Skin of body (tissue), 2 donors: Measurements from ENCODE around the gene CTTNBP2. TPM values are rescaled to one million over a fixed set of nuclear protein-coding genes. Genes with fewer than 3 reads are reported as not detected.

Experiments used
- DNase-seq: peaks from one replicate; lab custom pipeline; 2025; lab: John Stamatoyannopoulos, UW
- total RNA-seq: library from RNA; depleted of rRNA; stranded (reverse); fragments of >200 nt; gene quantifications from one replicate; pipeline ENCODE4 v1.2.3, GENCODE V29; 2014

The CTTNBP2 gene
- total RNA-seq, 1 donor from 2014 or later: 5.5 TPM

DNA sequence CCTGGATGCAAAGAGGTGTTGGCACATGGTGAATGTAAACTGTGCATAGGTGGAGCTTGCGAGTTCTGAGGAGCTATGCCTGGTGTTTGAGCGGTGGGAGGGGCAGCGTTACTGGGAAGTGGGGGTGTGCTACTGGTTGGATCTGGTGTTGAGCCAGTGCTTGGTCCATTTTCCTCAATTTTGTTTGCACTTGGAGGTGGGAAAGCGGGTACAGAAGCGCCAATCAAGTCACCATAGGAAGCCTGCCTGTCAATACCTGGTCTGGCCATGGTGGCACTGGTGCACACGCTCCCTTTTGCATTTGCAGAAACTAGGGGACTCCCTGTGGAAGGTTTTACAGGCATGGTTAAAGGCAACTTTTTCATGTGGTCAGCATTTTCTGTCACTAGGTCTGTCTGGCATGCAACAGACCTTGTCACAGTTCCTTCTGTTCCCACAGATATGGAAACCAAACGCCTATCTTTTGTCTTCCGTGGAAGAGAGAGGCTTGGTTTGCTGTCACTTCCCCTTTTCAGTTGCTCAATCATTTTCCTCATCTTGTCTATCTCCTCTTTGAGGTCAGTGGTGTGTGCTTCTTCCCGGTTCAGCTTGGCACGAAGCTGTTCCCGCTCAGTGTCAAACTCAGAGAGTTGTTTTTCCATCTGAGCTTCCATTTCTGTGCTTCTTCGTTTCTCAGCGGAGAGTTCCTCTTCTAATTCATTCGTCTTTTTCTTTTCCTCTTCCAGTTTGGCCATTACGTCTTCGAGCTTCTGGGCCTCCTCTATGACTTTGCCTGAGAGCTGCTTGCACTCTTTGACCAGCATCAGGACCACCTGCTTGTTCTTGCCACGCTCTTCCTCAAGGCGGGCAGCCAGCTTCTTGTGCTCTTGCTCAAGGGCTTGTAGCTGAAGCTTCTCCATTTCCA lies 81.1 kb downstream of the CTTNBP2 start:
- DNase-seq: no peak

DNA sequence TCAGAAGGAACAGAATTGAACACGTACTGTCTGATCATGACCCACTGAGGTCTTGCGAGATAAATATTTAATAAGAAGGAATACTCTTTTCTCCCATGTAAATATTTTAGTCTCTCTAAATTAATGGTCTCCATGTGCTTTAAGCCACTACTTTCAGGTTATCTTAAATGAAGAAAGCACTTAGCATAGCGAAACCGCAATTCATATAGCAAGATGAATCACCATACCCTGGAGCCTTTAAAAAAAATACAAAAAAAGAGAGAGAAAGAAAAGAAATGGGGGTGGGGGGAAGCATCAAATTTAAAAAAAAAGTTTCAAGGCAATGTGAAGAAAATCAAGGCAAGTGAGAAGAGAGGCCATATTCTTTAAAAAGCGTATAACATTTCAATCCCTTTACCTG lies 82.5 kb downstream of the CTTNBP2 start:
- DNase-seq: no peak

GRCh38 chr7:117790251-117790650 lies 83.0 kb downstream of the CTTNBP2 start:
- DNase-seq: no peak

DNA sequence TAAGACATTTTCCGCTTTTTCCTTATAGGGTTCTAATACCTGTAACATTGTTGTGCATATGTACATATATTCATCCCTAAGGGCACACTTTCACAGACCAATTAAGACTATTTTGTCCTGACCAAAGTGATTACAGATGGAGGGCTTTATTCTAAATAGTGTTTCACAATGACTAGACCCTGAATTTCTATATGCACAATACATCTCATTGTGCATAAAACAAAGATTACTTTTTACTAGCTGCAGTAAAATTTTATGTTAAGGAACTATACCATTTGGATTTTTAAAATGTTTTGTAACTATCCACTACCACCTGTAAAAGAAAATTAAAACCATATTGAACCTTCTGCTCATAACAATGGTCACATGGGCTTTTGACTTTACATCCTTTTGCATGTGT lies 87.8 kb downstream of the CTTNBP2 start:
- no peak for DNase-seq

DNA sequence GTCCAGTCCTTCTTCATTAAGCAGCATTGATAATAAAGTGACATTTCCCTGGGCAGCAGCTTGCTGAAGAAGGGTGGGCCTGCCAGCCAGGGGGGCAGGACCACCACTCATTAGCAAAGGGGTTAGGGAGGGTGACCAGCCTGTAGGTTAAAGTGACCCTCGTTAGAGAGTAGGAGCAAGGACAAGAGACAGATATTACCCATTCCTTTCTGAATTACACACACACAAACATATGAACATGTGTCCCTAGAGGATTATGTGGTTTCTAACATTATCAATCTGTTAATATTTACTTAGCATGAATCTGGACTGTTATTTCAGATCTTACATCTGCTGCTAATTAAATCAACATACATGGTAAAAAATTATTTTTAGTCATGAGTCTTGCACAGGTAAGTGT lies 88.9 kb downstream of the CTTNBP2 start:
- no peak for DNase-seq

- no peak for DNase-seq
These were observed 90.5 kb downstream of the CTTNBP2 start for GRCh38 chr7:117782761-117783160.

GRCh38 chr7:117781707-117782106 lies 91.5 kb downstream of the CTTNBP2 start:
- DNase-seq: no peak

- DNase-seq: no peak
These were observed 92.4 kb downstream of the CTTNBP2 start for GRCh38 chr7:117780832-117781231.

GRCh38 chr7:117777335-117778142 lies 95.7 kb downstream of the CTTNBP2 start:
- DNase-seq: no peak

- no peak for DNase-seq
These were observed 97.0 kb downstream of the CTTNBP2 start for GRCh38 chr7:117776224-117776623.

GRCh38 chr7:117775801-117776200 lies 97.4 kb downstream of the CTTNBP2 start:
- DNase-seq: no peak

DNA sequence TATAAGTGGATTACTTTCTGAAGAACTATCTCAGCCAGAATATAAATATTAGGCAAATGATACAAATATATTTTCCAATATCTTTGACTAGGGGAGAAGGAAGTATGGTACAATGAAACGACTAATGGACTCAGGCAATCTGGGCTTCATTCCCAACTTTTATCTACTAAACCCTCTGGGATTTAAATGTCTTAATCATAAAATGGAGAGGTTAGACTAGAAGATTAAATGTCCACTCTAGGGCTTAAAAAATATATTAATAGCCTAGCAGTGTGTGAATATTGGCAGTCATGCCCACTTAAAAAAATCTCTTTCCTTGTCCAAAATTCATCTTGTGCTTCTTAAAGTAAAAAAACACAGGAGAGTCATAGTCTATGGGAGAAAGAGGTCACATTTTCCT lies 98.3 kb downstream of the CTTNBP2 start:
- DNase-seq: no peak

- no peak for DNase-seq
These were observed 100.8 kb downstream of the CTTNBP2 start for GRCh38 chr7:117772421-117772820.

DNA sequence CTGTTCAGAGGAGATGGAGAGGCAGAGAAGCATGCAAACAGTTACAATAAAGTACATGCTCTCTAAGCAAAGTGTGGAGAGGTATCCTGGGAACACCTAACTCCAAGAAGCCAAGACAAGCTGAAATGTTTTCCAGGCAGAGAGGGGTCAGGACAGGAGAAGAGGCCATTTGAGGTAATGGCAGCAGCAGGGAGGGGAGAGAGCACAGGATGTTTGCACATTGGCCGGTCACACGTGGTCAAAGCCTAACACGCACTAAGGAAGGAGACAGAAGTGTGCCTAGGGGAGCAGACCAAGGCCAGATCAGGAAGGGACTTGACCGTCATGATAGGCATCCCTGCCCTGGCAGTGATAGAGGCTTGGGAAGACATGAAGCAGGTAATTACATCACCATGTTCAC lies 101.5 kb downstream of the CTTNBP2 start:
- no peak for DNase-seq

GRCh38 chr7:117769085-117769484 lies 104.2 kb downstream of the CTTNBP2 start:
- DNase-seq: no peak

DNA sequence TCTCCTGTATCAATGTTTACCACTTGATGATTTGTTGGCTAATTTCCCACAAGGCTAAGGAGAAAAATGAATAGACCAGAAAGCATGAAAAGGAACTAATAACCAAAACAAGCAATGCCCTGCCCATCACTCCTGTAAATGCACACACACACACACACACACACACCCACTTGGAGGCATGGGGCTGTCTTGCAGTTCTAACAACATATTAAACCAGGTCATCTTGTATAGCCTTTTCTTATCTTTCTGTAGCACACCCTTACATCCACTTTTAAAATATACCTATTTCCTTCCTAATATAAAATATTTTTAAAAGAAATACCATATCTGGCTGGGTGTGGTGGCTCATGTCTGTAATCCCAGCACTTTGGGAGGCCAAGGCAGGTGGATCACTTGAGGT lies 105.3 kb downstream of the CTTNBP2 start:
- DNase-seq: no peak

DNA sequence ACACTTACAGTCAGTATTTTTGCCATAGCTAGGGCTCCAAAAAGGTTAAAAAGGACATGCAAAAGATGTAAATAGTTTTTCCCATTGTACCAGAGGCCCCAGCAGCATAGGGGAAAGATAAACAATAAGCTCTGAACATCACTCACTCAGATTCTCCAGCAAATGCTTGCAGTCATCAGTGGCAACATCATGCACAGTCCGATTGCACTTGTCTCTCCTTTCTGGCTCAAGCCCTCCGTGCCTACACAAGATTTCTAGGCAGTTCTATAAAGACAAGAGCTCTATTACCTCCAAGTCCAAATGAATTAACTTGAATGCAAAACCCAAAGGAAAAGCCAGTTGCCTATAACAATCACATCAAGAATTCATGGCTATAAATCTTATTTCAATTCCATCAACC lies 106.3 kb downstream of the CTTNBP2 start:
- no peak for DNase-seq

DNA sequence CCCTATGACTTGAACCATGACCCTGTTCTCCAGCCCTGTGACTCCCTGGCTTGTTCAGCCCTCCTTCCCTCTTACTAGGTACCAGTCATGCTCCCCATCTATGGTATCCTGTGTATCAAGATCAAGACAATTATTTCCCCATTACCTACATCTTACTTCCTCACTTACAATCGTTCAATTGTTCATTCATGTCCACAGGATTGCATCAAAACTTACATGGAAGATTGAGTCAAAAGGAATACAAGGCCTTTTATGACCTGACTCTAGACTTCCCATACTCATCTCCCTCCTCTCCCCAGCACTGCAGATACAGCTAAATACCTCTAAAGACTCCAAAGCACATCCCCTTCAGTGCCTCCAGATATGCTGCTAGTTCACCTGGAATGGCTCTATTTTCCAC lies 109.2 kb downstream of the CTTNBP2 start:
- DNase-seq: no peak

DNA sequence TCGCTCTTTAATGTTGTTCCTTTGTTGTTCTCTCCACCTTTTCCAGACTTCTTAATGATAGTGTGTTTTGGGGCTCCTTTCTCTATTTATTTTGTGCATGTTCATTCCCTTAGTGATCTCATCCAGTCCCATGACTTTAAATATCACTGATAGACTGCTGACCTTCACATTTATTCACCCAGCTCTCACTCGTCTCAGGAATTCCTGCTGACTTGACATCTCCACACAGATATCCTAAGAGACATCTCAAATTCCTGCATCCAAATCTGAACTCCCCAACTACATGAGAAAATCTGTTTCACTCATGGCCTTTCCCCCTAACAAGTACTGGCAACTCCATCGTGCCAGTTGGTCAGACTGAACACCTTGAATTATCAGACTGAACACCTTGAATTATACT lies 111.2 kb downstream of the CTTNBP2 start:
- DNase-seq: no peak

GRCh38 chr7:117759950-117760640 lies 113.1 kb downstream of the CTTNBP2 start:
- no peak for DNase-seq

GRCh38 chr7:117757440-117757839 lies 115.8 kb downstream of the CTTNBP2 start:
- DNase-seq: no peak

DNA sequence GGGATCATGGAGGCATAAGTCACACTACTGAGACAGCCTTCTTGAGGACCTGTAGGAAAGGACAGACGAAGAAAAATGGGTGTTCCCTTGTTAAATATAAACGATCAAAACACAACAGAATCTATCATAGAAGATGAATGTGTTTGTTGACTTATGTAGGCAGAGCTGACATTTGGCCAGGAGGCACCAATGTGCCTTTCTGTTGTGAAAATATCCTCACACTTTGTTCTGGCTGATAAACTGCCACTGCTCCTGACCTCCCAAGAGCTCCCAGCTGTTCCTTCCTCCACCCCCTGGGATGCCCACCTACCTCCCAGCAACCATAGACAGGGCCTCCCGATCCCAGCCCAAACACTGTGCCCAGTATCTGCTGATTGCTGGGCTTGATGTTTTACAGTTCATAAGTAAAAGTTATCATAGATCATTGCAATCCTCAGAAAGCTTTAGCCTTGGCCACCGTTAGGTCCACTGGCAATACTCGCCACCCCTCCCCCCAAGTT lies 116.6 kb downstream of the CTTNBP2 start:
- DNase-seq: no peak
